H1 (cell line): ENCODE measurements around the gene MYL6. TPM values are rescaled to one million over a fixed set of nuclear protein-coding genes. Genes with fewer than 3 reads are reported as not detected.

Experiments used
- CTCF ChIA-PET: fragments of 300-600 bp; sonication (Branson Sonifier 250); formaldehyde crosslinking; loops from one replicate; lab custom pipeline; 2021; ENCODE audit not compliant: partially characterized antibody; lab: Charles Lee
- POLR2A ChIA-PET: fragments of 300-600 bp; sonication (Branson Sonifier 250); formaldehyde crosslinking; loops from one replicate; lab custom pipeline; 2021; ENCODE audit warnings: inconsistent platforms; ENCODE audit not compliant: partially characterized antibody; lab: Charles Lee
- DNase-seq, 2 experiments: peaks; one replicate each; pipeline versions ENCODE4 v3.0.0 to v3.0.0-alpha.2; 2010 to 2022; ENCODE audit warnings: low spot score in 2 of 2, low read depth in 1 of 2, mixed read lengths in 1 of 2
- FAIRE-seq: peaks from 2 replicates; lab custom pipeline; 2011; peaks lifted over from hg19 to GRCh38; lab: Jason Lieb, UNC
- H2AFZ ChIP-seq: 2 replicates; pipeline ENCODE4 v1.8.1; 2012; ENCODE audit warnings: low read length, inconsistent platforms
- H2AK5ac ChIP-seq: 2 replicates; pipeline ENCODE4 v1.6.1; 2013; ENCODE audit warnings: low read depth, low read length
- H2BK120ac ChIP-seq: replicated peaks from 2 replicates; pipeline ENCODE3; 2013; ENCODE audit warnings: low read depth, low read length, inconsistent platforms
- H2BK12ac ChIP-seq: 2 replicates; pipeline ENCODE4 v1.6.1; 2013; ENCODE audit warnings: low read depth, low read length
- H2BK15ac ChIP-seq: 2 replicates; pipeline ENCODE4 v1.6.1; 2013; ENCODE audit warnings: low read length
- H2BK20ac ChIP-seq: 2 replicates; pipeline ENCODE4 v1.6.1; 2013; ENCODE audit warnings: low read length
- H2BK5ac ChIP-seq: 2 replicates; pipeline ENCODE4 v1.6.1; 2013; ENCODE audit warnings: low read depth, low read length
- H3K14ac ChIP-seq: 2 replicates; pipeline ENCODE4 v1.6.1; 2013; ENCODE audit warnings: inconsistent platforms; ENCODE audit not compliant: insufficient read length
- H3K18ac ChIP-seq: 2 replicates; pipeline ENCODE4 v1.6.1; 2013; ENCODE audit warnings: low read length; ENCODE audit errors: extremely low read depth
- H3K23ac ChIP-seq: 2 replicates; pipeline ENCODE4 v1.6.1; 2013; ENCODE audit warnings: inconsistent platforms; ENCODE audit not compliant: insufficient read length
- H3K23me2 ChIP-seq: 2 replicates; pipeline ENCODE4 v1.6.1; 2013; ENCODE audit warnings: low read depth, low read length
- H3K27ac ChIP-seq: 2 replicates; pipeline ENCODE4 v1.6.1; 2011; ENCODE audit warnings: low read depth, low read length, inconsistent platforms
- H3K27me3 ChIP-seq, 4 experiments: replicated peaks in 1 of 4; 1 replicate in 1 of 4; 2 replicates in 3 of 4; pipeline versions ENCODE4 v1.6.1 to v1.8.1; 2011 to 2013; ENCODE audit warnings: low read length in 3 of 4, mild to moderate bottlenecking in 3 of 4, inconsistent platforms in 2 of 4, mixed read lengths in 2 of 4, moderate library complexity in 1 of 4; ENCODE audit not compliant: control insufficient read depth in 3 of 4, insufficient read depth in 3 of 4; ENCODE audit errors: extremely low read depth in 1 of 4
- H3K36me3 ChIP-seq, 4 experiments: 2 replicates each; pipeline versions ENCODE4 v1.6.1 to v1.8.1; 2011 to 2013; ENCODE audit warnings: mild to moderate bottlenecking in 4 of 4, low read length in 3 of 4, moderate library complexity in 2 of 4, control low read depth in 1 of 4, inconsistent platforms in 1 of 4; ENCODE audit not compliant: insufficient read depth in 4 of 4, control insufficient read depth in 2 of 4
- H3K4ac ChIP-seq: replicated peaks from 2 replicates; pipeline ENCODE3; 2013; ENCODE audit warnings: low read length, low read depth, mixed read lengths, inconsistent platforms; ENCODE audit not compliant: insufficient read length
- H3K4me1 ChIP-seq, 4 experiments: replicated peaks in 1 of 4; 1 replicate in 1 of 4; 2 replicates in 3 of 4; pipeline versions ENCODE4 v1.6.1 to v1.8.1; 2011 to 2013; ENCODE audit warnings: low read length in 3 of 4, inconsistent platforms in 2 of 4, mixed read lengths in 1 of 4; ENCODE audit not compliant: insufficient read depth in 4 of 4, control insufficient read depth in 3 of 4
- H3K4me2 ChIP-seq, 2 experiments: 2 replicates each; pipeline versions ENCODE4 v1.6.1 to v1.8.1; 2011 to 2013; ENCODE audit warnings: low read depth in 2 of 2, low read length in 2 of 2, control low read depth in 1 of 2, inconsistent platforms in 1 of 2, mild to moderate bottlenecking in 1 of 2; ENCODE audit not compliant: insufficient read depth in 1 of 2
- H3K4me3 ChIP-seq, 4 experiments: fragments of 200-600, 300-600 bp in 1 of 4; sonication (generic), shearing (Covaris generic), sonication (Bioruptor Twin) in 1 of 4; 2 replicates each; pipeline versions ENCODE4 v1.5.1 to v1.8.1; 2011 to 2016; ENCODE audit warnings: low read length in 4 of 4, low read depth in 3 of 4, control low read depth in 2 of 4, inconsistent platforms in 2 of 4, mild to moderate bottlenecking in 2 of 4, mixed read lengths in 1 of 4, moderate library complexity in 1 of 4; ENCODE audit not compliant: insufficient read depth in 2 of 4; ENCODE audit errors: extremely low read depth in 1 of 4
- H3K56ac ChIP-seq: replicated peaks from 2 replicates; pipeline ENCODE3; 2013; ENCODE audit warnings: low read depth, mild to moderate bottlenecking, mixed read lengths, low read length, inconsistent platforms; ENCODE audit not compliant: insufficient read length
- H3K79me1 ChIP-seq: 2 replicates; pipeline ENCODE4 v1.6.1; 2013; ENCODE audit warnings: low read depth, low read length, control low read depth
- H3K79me2 ChIP-seq, 2 experiments: 2 replicates each; pipeline versions ENCODE4 v1.6.1 to v1.8.1; 2012 to 2013; ENCODE audit warnings: low read length in 2 of 2, mild to moderate bottlenecking in 2 of 2, inconsistent platforms in 1 of 2; ENCODE audit not compliant: insufficient read depth in 2 of 2, control insufficient read depth in 1 of 2
- H3K9ac ChIP-seq, 4 experiments: replicated peaks in 1 of 4; 1 replicate in 1 of 4; 2 replicates in 3 of 4; pipeline versions ENCODE4 v1.6.1 to v1.8.1; 2011 to 2013; ENCODE audit warnings: low read depth in 3 of 4, low read length in 3 of 4, control low read depth in 2 of 4, mild to moderate bottlenecking in 2 of 4, moderate library complexity in 2 of 4, inconsistent platforms in 1 of 4; ENCODE audit errors: extremely low read depth in 1 of 4
- H3K9me3 ChIP-seq, 2 experiments: 2 replicates each; pipeline versions ENCODE4 v1.6.1 to v1.8.1; 2012 to 2013; ENCODE audit warnings: mild to moderate bottlenecking in 2 of 2, moderate library complexity in 2 of 2, control low read depth in 1 of 2, inconsistent platforms in 1 of 2, low read depth in 1 of 2, low read length in 1 of 2, mixed read lengths in 1 of 2; ENCODE audit not compliant: insufficient read depth in 2 of 2
- H4K20me1 ChIP-seq, 2 experiments: replicated peaks in 1 of 2; 2 replicates each; pipeline versions ENCODE3 to v1.8.1; 2011 to 2013; ENCODE audit warnings: inconsistent platforms in 2 of 2, low read length in 2 of 2, mild to moderate bottlenecking in 1 of 2; ENCODE audit not compliant: insufficient read depth in 2 of 2, control insufficient read depth in 1 of 2
- H4K5ac ChIP-seq: 2 replicates; pipeline ENCODE4 v1.6.1; 2013; ENCODE audit warnings: low read length, low read depth, mixed read lengths, inconsistent platforms; ENCODE audit not compliant: insufficient read length
- H4K8ac ChIP-seq: 2 replicates; pipeline ENCODE4 v1.8.0; 2013; ENCODE audit warnings: mild to moderate bottlenecking, moderate library complexity, low read length, inconsistent platforms; ENCODE audit not compliant: insufficient read depth; ENCODE audit errors: extremely low read depth
- H4K91ac ChIP-seq: replicated peaks from 2 replicates; pipeline ENCODE3; 2013; ENCODE audit warnings: low read length, mixed read lengths, inconsistent platforms; ENCODE audit not compliant: insufficient read length
- CTBP2 ChIP-seq: IDR thresholded peaks from 2 replicates; pipeline ENCODE4 v1.7.0; 2011; ENCODE audit warnings: borderline replicate concordance, mild to moderate bottlenecking, moderate library complexity, mixed read lengths, low read length; ENCODE audit not compliant: insufficient read depth, insufficient read length
- CTCF ChIP-seq, 3 experiments: IDR thresholded peaks; 1 replicate in 2 of 3; 2 replicates in 1 of 3; pipeline versions ENCODE4 v1.5.1 to v1.6.1; 2011; ENCODE audit warnings: low read length in 3 of 3, mild to moderate bottlenecking in 3 of 3, inconsistent platforms in 2 of 3, low read depth in 1 of 3, moderate library complexity in 1 of 3; ENCODE audit not compliant: insufficient read depth in 1 of 3; ENCODE audit errors: control extremely low read depth in 1 of 3
- JUN ChIP-seq: IDR thresholded peaks from 2 replicates; pipeline ENCODE4 v1.6.1; 2011; ENCODE audit warnings: low read depth, mild to moderate bottlenecking, improper control_type of control experiment, low read length
- JUND ChIP-seq: IDR thresholded peaks from 2 replicates; pipeline ENCODE4 v1.6.1; 2011; ENCODE audit warnings: mild to moderate bottlenecking, improper control_type of control experiment, low read length
- KDM5A ChIP-seq: fragments of 200-600 bp; IDR thresholded peaks from 2 replicates; pipeline ENCODE4 v1.7.1; 2012; ENCODE audit warnings: mild to moderate bottlenecking, low read length, inconsistent platforms, mixed read lengths
- POLR2A ChIP-seq, 2 experiments: IDR thresholded peaks; 1 replicate in 1 of 2; 2 replicates in 1 of 2; pipeline ENCODE4 v1.6.1; 2011; ENCODE audit warnings: low read depth in 2 of 2, low read length in 2 of 2, mild to moderate bottlenecking in 2 of 2; ENCODE audit errors: control extremely low read depth in 1 of 2
- SAP30 ChIP-seq: fragments of 300-600 bp; sonication (generic); IDR thresholded peaks from 2 replicates; pipeline ENCODE4 v1.7.1; 2012; ENCODE audit warnings: low read length, moderate library complexity, mild to moderate bottlenecking, inconsistent platforms; ENCODE audit not compliant: insufficient read depth, insufficient replicate concordance
- SP1 ChIP-seq: IDR thresholded peaks from 2 replicates; pipeline ENCODE4 v1.6.1; 2011; ENCODE audit warnings: low read depth, low read length
- TBP ChIP-seq: IDR thresholded peaks from 2 replicates; pipeline ENCODE4 v1.6.1; 2011; ENCODE audit warnings: low read depth, low read length, improper control_type of control experiment
- YY1 ChIP-seq: IDR thresholded peaks from 2 replicates; pipeline ENCODE4 v1.6.1; 2011; ENCODE audit warnings: low read depth, mild to moderate bottlenecking, low read length
- WGBS, 2 experiments: shearing (Covaris generic) in 1 of 2; methylation state at CpG; one replicate each; pipeline versions ENCODE4 v1.1.6 to v1.1.7; 2013 to 2015; ENCODE audit warnings: low lambda C conversion rate in 2 of 2, mixed read lengths in 2 of 2, inconsistent platforms in 1 of 2, low coverage in 1 of 2, missing lambda C conversion rate in 1 of 2; ENCODE audit not compliant: insufficient replicate concordance in 2 of 2, insufficient coverage in 1 of 2, insufficient read length in 1 of 2; ENCODE audit errors: extremely low coverage in 1 of 2, missing lambda C conversion rate in 1 of 2; 5-methylcytosine and 5-hydroxymethylcytosine counted together
- polyA plus RNA-seq, 7 experiments: library from polyadenylated mRNA; depleted of rRNA in 3 of 7; stranded (reverse) in 5 of 7; unstranded in 2 of 7; fragments of >200 nt in 5 of 7; fragments of 200-250 nt in 2 of 7; gene quantifications; 1 replicate in 5 of 7; 2 replicates in 1 of 7; 4 replicates in 1 of 7; pipeline versions ENCODE4 v1.2.1 to v1.2.3, GENCODE V29; 2011 to 2013; ENCODE audit warnings: missing spikeins in 2 of 7, mixed read lengths in 2 of 7
- total RNA-seq: library from RNA; stranded (reverse); fragmentation: NEBNext Ultra II Directional; extraction: Animal tissue kit (Norgen Biotek cat#: 25700); gene quantifications from 2 replicates; pipeline ENCODE4 v1.2.1, GENCODE V29; 2021

The MYL6 gene
- total and polyA plus RNA-seq, 2 of the 8 experiments (the other 6 are each of a cell fraction or from before 2014, with no cell fraction given), result 1,130 to 2,279 TPM

GRCh38 chr12:56193025-56193578, 34.9 kb downstream of the MYL6 start:
- Histone ChIP-seq H2AK5ac (no peak overlapping the region), H3K4me2 (no peak overlapping the region), H2BK15ac (no peak overlapping the region), H3K4me3 (no peak overlapping the region), H3K4ac (no peak overlapping the region), H3K23me2 (peaks cover 11% of the 10 kb centered on the region), H3K9ac (no peak overlapping the region), H3K27me3 (no peaks in the 10 kb centered on the region), H4K5ac (no peak overlapping the region), H4K8ac (no peak overlapping the region), H2BK120ac (no peak overlapping the region), H3K9me3 (no peaks in the 10 kb centered on the region), H3K18ac (no peak overlapping the region), H3K27ac (no peak overlapping the region), H2AFZ (peak overlapping the region; percentile 7; the same call in 1 of the 2 replicates), H3K14ac (no peak overlapping the region), H2BK20ac (no peak overlapping the region), H3K79me1 (0 out of 2 replicates have a peak, but pooled peaks cover 1% of the 10 kb centered on the region), H2BK5ac (no peak overlapping the region), H3K79me2 (peaks cover 3 to 8% of the 10 kb centered on the region in 2 experiments; a peak in 3 of 4 replicates), H4K20me1 (no peaks in the 10 kb centered on the region), H2BK12ac (no peak overlapping the region), H3K23ac (no peak overlapping the region), H3K36me3 (no peaks in the 10 kb centered on the region), H3K56ac (no peak overlapping the region), H3K4me1 (peaks cover 0 to under 1% (median 0%) of the 10 kb centered on the region in 4 experiments; a peak in 2 of 7 replicates), H4K91ac (peak overlapping the region; percentile 47)
- 42% methylated on average over 1 of the region's 1 CpG; no CpG with 5 or more reads in 1 of the 2 experiments for WGBS, 2 experiments
- FAIRE-seq, result peak; percentile 77
- CTCF ChIA-PET, result interaction anchor here (0.6 to 6.9 kb wide), 14 partner anchors 11 to 466 kb away, joined by 3 to 111 read pairs (median 6); partner anchors contain the start of genes ANKRD52 and RNF41
- POLR2A ChIA-PET, result interaction anchor here (1.4 to 17.4 kb wide), 2 partner anchors 26 to 73 kb away, joined by 5 to 203 read pairs; partner anchors contain the start of genes COQ10A and RNF41
- DNase-seq, result peak in 1 of 2 experiments; percentile 73
- TF ChIP-seq YY1 (peak; percentile 95), SAP30 (no peak), CTCF (IDR thresholded peaks at IDR 0.05; ENCODE audit: control extremely low read depth in 1 of 3, insufficient read depth in 1 of 3, low read depth in 1 of 3, low read length in 3 of 3) (peak in 2 of 3 experiments; percentile 76 to 83; a peak in 3 of 4 replicates), SP1 (0 out of 2 replicates have a peak, but pooled peaks have one; percentile 20), JUND (no peak), KDM5A (no peak), JUN (no peak), CTBP2 (no peak), POLR2A (IDR thresholded peaks at IDR 0.05; ENCODE audit: control extremely low read depth in 1 of 2, low read depth in 2 of 2, low read length in 2 of 2) (0 out of 3 replicates have a peak, but pooled peaks of 1 of the 2 experiments have one; percentile 39), TBP (peak; percentile 47; the same call in 1 of the 2 replicates)
